HG03520 (cell line): ENCODE results near the gene GPR55.

Experiments
- ATAC-seq: cut with Tn5 transposase; IDR thresholded peaks from one replicate; pipeline ENCODE4 v1.9.1; 2021; ENCODE audit warnings: mild to moderate bottlenecking, moderate library complexity; ENCODE audit not compliant: unreplicated experiment

GPR55 gene

DNA sequence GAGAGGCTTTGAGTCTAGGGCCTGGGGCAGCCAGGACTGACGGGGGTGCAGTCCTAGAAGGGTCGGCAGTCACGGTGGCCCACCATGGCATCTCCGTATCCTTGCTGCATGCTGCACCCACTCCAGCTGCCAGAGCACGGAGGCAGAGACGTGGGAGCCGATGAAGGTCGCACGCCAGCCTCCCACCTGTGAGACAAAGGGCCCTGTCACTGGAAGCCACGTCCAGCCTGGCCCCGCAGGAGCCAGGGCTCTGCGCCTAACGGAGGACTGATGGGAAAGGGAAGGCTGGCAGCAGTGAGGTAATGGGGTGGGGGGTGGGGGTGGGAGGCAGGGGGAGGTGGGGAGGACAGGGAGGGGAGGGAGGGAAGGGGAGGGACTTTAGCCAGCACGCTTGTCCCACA, 38.4 kb downstream of the GPR55 start:
- ATAC-seq, result no peak

GRCh38 chr2:230886206-230886605, 38.8 kb downstream of the GPR55 start:
- ATAC-seq, result no peak

DNA sequence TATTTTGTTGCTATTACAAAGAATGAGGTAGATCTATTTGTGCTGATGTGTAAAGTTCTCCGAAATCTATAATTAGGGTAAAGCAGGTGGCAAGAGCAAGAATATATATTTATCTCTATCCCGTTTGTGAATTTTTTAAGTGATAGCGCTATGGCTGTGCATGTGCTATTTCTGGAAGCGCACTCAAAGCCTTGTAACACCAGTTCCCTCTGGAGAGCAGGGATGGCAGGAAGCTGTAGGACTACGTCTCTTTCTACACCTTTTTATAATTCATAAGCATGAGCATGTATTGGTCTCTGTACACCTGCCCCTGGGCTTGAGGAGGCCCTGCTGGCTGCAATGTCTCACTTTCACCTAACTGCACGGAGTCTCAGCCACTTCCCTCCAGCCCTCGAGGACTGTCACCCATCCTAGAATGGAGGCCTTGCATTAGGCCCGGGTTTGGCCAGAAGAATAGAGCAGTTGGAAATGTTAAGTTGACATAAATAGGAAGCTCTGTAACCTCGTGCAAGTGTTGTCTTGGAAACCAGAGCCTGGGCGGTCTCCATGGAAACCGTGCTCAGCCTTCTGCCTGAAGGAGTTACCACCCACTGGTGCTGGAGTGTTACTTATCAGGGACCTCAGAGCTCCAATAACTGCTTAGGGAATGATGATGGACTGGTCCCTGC, 39.4 kb downstream of the GPR55 start:
- no peak for ATAC-seq

DNA sequence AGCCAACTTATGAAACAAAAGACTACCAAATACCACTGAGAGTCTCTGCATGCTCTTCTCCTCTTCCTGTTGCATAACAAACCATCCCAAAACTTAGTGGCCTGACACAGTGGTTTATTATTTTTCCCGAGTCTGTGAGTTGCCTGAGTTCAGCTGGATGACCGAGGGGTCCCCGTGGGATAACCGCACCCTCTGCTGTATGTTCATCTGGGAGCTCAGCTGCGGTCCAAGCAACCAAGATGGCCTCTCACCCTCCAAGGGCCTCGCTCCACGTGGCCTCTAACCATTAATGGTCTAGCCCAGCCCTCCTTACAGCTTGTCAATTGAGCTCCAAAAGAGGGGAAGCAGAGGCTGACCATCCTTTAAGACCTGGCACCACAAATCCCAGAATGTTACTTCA, 43.2 kb downstream of the GPR55 start:
- ATAC-seq, result no peak

DNA sequence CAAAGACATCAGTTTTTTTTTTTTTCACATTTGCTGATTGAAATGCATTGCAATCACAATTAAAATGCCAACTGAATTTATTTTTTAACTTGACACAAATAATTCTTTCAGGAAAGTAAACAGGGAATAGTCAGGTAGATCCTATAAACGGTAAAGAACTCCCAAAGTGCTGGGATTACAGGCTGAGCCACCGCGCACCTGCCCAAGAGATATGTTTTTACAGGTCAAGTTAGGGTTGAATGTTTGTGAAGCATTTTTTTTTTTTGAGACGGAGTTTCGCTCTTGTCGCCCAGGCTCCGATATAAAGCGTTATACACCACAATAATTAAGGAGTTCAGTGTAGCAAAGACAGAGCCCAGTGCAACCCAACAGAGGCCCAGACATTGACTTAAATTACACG, 45.2 kb downstream of the GPR55 start:
- no peak for ATAC-seq

DNA sequence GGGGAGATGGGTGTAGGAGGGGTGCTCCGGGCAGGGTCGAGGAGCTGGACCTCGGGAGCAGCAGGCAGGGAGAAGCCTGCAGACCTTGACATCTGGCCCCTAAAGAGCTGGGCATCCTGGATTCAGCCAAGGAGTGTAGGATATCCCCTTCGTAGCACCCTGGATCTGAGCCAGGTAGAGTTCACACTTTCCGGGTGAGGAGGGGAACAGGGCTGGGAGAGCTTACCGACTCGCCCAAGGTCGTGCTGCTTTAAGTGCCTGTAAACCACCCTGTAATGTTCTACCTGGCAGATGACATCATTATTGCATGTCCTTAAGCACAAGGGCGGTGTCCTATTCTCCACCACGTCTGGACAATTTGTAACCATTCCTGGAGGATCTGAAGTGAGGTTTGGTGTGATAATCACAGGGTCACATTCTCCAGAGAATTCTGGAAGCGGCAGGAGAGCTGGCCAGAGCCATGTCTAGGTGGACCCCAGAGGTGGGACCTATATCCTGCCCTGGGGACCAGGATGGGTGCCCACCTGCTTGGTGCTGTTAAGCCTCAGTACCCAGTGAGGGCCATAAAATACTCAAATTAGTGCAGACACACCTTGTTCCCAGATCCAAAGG, 45.7 kb downstream of the GPR55 start:
- no peak for ATAC-seq

- ATAC-seq, result no peak
These were observed 46.3 kb downstream of the GPR55 start for GRCh38 chr2:230878599-230879188.

GRCh38 chr2:230877759-230878598, 47.1 kb downstream of the GPR55 start:
- ATAC-seq, result no peak

GRCh38 chr2:230877116-230877758, 47.8 kb downstream of the GPR55 start:
- no peak for ATAC-seq

DNA sequence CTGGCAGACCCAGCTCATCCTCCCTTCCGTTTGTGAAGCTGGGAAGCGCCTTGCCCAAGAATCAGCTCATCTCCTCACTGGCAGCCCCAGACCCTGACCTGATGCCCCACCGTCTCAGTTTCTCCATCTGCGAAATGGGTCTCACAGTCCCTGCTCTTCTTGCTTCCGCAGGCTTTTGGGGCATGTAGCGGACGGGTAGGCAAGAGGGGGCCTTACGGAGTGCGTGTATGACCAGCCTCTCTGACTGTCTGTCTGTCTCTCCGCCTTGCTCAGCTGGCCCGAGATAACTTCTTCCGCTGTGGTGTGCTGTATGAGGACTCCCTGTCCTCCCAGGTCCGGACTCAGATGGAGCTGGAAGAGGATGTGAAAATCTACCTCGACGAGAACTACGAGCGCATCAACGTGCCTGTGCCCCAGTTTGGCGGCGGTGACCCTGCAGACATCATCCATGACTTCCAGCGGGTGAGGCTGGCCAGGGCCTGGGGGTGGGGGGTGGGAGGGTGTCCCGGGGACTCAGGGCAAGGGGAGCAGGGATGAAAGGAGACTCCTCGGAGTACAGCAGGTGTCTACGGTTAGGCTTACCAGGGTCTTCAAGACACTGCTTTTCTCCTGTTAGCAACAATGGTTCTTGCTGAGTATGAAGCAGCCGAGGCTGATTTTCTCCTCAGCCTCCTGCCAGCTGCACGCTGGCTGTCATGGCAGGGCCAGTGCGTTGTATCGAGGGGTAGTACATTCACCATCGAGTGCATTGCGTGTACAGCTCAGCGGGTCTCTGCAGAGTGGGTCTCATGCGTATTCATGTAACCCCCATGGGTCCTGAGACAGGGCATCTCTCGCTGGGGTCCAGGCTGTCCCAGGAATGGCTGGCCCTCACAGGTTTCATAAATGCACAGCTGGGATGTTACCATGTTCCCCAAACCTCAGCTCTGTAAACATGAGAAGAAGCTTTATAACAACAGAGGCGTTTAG, 49.4 kb downstream of the GPR55 start:
- no peak for ATAC-seq

GRCh38 chr2:230874876-230875275, 50.2 kb downstream of the GPR55 start:
- no peak for ATAC-seq

GRCh38 chr2:230874456-230874855, 50.6 kb downstream of the GPR55 start:
- no peak for ATAC-seq

- peak; percentile 64 for ATAC-seq
These were observed 51.2 kb downstream of the GPR55 start for GRCh38 chr2:230873661-230874401.

GRCh38 chr2:230872968-230873660, 51.9 kb downstream of the GPR55 start:
- ATAC-seq, result peak; percentile 68

- ATAC-seq, result no peak
These were observed 52.7 kb downstream of the GPR55 start for GRCh38 chr2:230872151-230872967.

DNA sequence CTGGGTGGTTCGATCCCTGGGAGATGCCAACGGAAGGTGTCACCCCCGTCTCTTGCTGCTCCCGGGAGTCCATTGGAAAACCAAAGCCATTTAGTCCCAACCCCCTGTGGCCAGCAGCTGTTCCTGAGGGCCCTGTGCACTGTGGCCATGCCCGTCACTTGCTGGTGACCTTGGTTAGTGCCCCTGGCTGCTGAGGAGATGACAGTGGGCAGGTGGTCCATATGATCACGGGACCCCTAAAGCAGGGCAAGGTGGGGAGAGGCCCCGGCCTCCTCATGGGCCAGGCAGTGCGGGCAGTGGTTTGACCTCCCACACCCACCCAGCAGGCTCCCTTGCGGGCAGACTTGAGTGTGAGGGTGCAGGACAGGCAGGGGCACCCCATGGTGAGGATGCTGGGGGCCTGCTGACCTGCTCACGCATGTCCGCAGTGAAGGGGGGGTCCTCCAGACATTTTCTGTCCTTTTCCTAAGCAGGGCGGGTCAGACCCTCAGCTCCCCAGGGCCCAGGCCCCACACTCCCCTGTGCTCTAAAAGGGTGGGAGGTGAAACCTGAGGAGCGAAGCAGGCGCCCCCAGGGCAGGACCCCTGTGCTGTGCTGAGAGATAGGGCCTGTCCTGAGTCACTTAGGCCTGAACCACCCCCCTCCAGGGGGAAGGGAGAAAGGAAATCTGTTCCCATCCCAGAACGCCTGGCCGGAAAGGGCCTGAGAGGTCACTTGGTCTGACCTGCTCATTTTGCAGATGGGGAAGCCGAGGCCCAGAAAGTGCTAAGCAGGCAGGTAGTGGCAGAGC, 53.5 kb downstream of the GPR55 start:
- ATAC-seq, result no peak
